Measurements from ENCODE around the gene ZNF646. TPM values are rescaled to one million over a fixed set of nuclear protein-coding genes. Genes with fewer than 3 reads are reported as not detected.
A peak's percentile ranks its signal among the peaks of the same experiment; 100 is the strongest.

Gene ZNF646
- total RNA-seq, 2 experiments from 2014 or later, result 21.3 to 25.8 TPM

DNA sequence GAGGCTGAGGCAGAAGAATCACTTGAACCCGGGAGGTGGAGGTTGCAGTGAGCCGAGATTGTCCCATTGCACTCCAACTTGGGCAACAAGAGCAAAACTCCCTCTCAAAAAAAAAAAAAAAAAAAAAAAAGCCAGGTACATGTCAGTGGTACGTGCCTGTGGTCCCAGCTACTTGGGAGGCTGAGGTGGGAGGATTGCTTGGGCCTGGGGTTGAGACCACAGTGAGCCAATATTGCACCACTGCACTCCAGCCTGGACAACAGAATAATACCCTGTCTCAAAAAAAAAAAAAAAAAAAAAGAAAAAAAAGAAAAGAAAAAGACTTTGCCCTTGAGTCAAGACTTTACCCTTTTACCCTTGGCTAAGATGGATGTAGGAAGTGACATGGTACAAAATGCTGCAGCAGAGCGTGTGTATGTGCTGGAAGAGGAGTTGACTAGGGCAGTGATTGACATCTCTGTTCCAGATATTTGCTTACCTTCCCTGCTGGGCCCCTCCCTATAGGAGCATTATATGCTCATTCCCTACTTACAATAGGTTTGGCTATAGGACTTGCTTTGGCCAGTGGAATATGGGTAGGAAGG is 30.2 kb upstream of the ZNF646 start:
- no peak overlapping the region for H3K4me3 Mint-ChIP-seq
- DNase-seq, result no peak
- POLR2A ChIA-PET, result no interaction called here
- no peaks in the 10 kb centered on the region for H3K9me3 Mint-ChIP-seq (ENCODE audit: low read depth)
- H3K27me3 Mint-ChIP-seq, result no peaks in the 10 kb centered on the region
- no peak for ATAC-seq
- H3K36me3 Mint-ChIP-seq (ENCODE audit: low read depth), result peaks cover 8% of the 10 kb centered on the region
- intact Hi-C loops (cut with DNase I, micrococcal nuclease), result loop anchor here in 1 of 2 experiments (10.0 kb wide), 1 partner anchor 49 kb away; no protein-coding TSS in a partner anchor
- no peaks in the 10 kb centered on the region for H3K4me1 Mint-ChIP-seq
- CTCF ChIA-PET, result interaction anchor here (0.6 to 1.3 kb wide), 2 partner anchors 35 to 142 kb away, joined by 3 read pairs; no protein-coding TSS in a partner anchor
- H3K27ac Mint-ChIP-seq, result no peak overlapping the region

DNA sequence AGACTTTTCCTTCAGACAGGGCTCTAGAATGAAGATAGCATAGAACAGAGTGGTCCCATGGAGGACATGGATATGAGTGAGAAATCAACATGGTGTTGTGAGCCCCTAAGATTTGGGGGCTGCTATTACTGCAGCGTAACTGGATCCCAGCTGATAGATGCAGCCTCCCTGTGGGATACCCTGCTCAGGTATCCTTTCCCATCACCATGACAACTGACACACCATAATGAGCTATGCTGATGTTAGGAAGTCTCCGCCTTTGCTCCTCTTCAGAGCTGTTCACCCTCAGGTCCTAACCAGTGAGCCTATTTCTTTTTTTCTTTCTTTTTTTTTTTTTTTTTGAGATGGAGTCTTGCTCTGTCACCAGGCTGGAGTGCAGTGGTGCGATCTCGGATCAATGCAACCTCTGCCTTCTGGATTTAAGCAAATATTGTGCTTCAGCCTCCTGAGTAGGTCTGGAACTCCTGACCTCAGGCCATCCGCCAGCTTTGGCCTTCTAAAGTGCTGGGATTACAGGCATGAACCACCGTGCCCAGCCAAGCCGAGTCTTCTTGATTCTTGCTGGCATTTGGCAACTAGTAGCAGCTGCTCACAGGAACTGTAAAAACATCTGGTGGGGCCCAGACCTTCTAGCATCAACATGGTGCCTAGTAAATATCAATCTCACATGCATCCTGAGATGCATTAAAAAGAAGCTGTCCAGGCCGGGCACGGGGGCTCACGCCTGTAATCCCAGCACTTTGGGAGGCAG is 23.8 kb upstream of the ZNF646 start:
- intact Hi-C loops (cut with DNase I, micrococcal nuclease), result no loop called here
- Mint-ChIP-seq H3K36me3 (ENCODE audit: low read depth) (no peaks in the 10 kb centered on the region), H3K27me3 (no peaks in the 10 kb centered on the region), H3K4me1 (peaks cover 5% of the 10 kb centered on the region), H3K27ac (no peak overlapping the region), H3K9me3 (ENCODE audit: low read depth) (no peaks in the 10 kb centered on the region), H3K4me3 (no peak overlapping the region)
- ChIA-PET CTCF (interaction anchor here (0.7 to 1.0 kb wide), 3 partner anchors 9 to 207 kb away, joined by 3 read pairs; no protein-coding TSS in a partner anchor), POLR2A (no interaction called here)
- ATAC-seq (no peak), DNase-seq (no peak)

DNA sequence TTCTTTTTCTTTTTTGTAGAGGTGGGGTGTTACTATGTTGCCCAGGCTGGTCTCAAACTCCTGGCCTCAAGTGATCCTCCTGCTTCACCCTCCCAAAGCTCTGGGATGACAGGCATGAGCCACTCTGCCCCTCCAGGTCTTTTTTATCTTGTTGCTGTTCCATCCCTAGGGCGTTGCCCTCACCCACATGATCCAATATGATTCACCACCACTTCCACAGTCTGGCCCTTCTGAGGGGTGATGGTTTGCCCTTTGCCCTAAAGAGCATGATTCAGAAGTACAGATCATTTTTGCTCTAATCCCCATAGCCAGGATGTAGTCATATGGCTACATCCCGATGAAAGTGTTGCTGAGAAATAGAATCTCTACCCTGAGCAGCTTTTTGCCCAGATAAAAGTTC is 22.1 kb upstream of the ZNF646 start:
- Mint-ChIP-seq H3K9me3 (ENCODE audit: low read depth) (no peaks in the 10 kb centered on the region), H3K36me3 (ENCODE audit: low read depth) (no peaks in the 10 kb centered on the region), H3K4me3 (no peak overlapping the region), H3K4me1 (peaks cover 5% of the 10 kb centered on the region), H3K27me3 (no peaks in the 10 kb centered on the region), H3K27ac (no peak overlapping the region)
- ChIA-PET POLR2A (no interaction called here), CTCF (no interaction called here)
- intact Hi-C loops (cut with DNase I, micrococcal nuclease), result no loop called here
- peak; percentile 44 for DNase-seq
- ATAC-seq, result peak; percentile 93

DNA sequence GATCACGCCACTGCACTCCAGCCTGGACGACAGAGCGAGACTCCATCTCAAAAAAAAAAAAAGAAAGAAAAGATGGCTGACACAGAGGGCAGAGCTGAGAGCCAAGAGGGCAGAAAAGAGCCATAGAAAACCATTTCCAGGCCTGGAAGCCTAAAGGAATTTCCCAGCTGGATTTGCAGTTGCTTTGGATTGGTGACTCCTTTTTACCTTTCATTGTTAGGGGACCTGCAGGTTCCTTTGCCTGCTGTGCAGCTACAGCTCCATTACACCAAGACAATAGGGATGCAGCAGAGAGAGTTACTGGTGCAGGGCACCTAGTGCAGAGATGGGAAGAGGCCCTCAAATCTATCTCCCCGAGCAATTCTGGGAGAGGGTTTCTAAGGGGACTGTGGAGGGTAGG is 18.6 kb upstream of the ZNF646 start:
- Mint-ChIP-seq H3K27ac (no peak overlapping the region), H3K27me3 (no peaks in the 10 kb centered on the region), H3K4me1 (peaks cover 5% of the 10 kb centered on the region), H3K4me3 (no peak overlapping the region), H3K36me3 (ENCODE audit: low read depth) (peaks cover 6% of the 10 kb centered on the region), H3K9me3 (ENCODE audit: low read depth) (no peaks in the 10 kb centered on the region)
- ChIA-PET CTCF (interaction anchor here (0.7 to 0.9 kb wide), 2 partner anchors 11 to 70 kb away, joined by 3 to 4 read pairs; no protein-coding TSS in a partner anchor), POLR2A (no interaction called here)
- intact Hi-C loops (cut with DNase I, micrococcal nuclease), result no loop called here
- ATAC-seq (no peak), DNase-seq (no peak)

DNA sequence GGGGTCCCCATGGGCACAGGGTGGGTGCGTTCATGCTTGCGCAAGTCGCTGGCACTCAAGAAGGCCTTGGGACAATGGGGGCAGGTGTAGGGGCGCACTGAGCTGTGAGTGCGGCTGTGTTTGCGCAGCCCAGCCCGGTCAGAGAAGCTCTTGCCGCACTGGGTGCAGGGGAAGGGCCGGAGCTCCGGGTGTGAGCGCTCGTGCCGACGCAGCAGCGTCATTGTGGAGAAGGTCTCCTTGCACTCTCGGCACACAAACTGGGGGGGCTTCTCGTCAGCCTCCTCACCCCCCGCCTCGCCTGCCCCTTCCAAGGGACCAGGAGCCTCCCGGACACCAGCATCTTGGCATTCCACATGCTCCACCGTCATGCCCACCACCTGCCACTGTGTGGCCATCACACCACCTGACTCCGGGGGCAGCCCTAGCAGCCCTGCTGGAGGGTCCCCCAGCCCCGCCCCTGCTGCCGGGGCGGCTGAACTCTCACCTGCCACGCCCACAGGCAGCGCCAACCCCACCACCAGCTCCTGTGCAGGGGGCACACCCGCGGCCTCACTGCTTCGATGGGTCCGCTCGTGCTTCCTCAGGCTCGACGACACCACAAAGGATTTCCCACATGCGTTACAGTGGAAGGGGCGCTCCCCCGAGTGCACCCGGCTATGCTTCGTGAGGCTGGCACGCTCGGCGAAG is 13.0 kb upstream of the ZNF646 start:
- Mint-ChIP-seq H3K4me1 (peaks cover 30% of the 10 kb centered on the region), H3K4me3 (no peak overlapping the region), H3K9me3 (ENCODE audit: low read depth) (no peaks in the 10 kb centered on the region), H3K27me3 (no peaks in the 10 kb centered on the region), H3K36me3 (ENCODE audit: low read depth) (peaks cover 17% of the 10 kb centered on the region), H3K27ac (no peak overlapping the region)
- POLR2A ChIA-PET, result no interaction called here
- CTCF ChIA-PET, result interaction anchor here (0.6 kb wide), 1 partner anchor 328 kb away, joined by 3 read pairs; no protein-coding TSS in a partner anchor
- DNase-seq, result no peak
- intact Hi-C loops (cut with DNase I, micrococcal nuclease), result no loop called here
- no peak for ATAC-seq

DNA sequence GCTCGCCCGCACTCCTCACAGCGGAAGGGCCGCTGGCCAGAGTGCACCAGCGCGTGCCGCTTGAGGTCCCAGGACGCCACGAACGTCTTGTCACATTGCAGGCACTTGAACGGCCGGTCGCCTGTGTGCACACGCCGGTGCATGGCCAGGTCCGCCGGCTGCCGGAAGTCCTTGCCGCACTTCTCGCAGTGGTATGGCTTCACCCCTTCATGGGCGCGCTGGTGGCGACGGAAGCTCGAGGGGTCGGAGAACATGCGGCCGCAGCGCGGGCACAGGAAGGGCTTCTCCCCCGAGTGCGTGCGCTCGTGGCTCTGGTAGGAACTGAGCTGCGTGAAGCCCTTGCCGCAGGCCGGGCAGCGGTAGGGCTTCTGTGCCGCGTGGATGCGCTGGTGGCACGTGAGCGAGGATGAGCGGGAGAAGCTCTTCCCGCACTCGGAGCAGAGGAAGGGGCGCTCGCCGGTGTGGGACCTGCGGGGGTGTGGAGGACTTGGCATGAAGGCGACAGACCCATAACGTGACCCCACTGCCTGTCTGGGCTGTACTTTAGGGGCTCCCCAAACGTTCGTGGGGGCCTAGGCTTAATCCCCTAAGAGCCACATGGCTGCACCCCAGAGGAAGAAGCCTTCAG is 12.3 kb upstream of the ZNF646 start:
- H3K27me3 Mint-ChIP-seq, result no peaks in the 10 kb centered on the region
- no peak for ATAC-seq
- peaks cover 34% of the 10 kb centered on the region for H3K4me1 Mint-ChIP-seq
- intact Hi-C loops (cut with DNase I, micrococcal nuclease), result no loop called here
- no peak overlapping the region for H3K4me3 Mint-ChIP-seq
- H3K36me3 Mint-ChIP-seq (ENCODE audit: low read depth), result peaks cover 18% of the 10 kb centered on the region
- H3K9me3 Mint-ChIP-seq (ENCODE audit: low read depth), result no peaks in the 10 kb centered on the region
- CTCF ChIA-PET, result no interaction called here
- no peak overlapping the region for H3K27ac Mint-ChIP-seq
- POLR2A ChIA-PET, result no interaction called here
- no peak for DNase-seq

DNA sequence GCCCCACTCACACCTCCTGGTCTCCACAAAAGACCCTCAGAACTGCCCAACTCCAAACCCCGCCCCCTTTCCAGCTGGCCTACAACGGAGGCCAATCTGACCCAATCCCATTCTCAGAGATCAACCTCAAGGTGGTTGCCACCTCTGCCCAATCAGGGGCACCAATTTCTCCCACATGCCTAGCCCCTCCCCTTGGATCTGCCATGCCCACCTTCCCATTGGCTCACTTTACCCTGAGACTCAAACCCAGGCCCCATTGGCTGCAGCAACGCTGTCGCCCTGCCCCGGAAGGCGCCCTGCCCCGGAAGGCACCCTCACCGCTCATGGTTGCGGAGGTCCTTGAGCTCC is 10.8 kb upstream of the ZNF646 start:
- Mint-ChIP-seq H3K36me3 (ENCODE audit: low read depth) (peaks cover 18% of the 10 kb centered on the region), H3K4me1 (peaks cover 34% of the 10 kb centered on the region), H3K27me3 (no peaks in the 10 kb centered on the region), H3K9me3 (ENCODE audit: low read depth) (no peaks in the 10 kb centered on the region), H3K4me3 (no peak overlapping the region), H3K27ac (no peak overlapping the region)
- intact Hi-C loops (cut with DNase I, micrococcal nuclease), result no loop called here
- POLR2A ChIA-PET, result interaction anchor here (0.6 kb wide), 1 partner anchor 328 kb away, joined by 3 read pairs; no protein-coding TSS in a partner anchor
- no peak for ATAC-seq
- CTCF ChIA-PET, result interaction anchor here (0.7 to 0.8 kb wide), 2 partner anchors 10 to 165 kb away, joined by 3 to 4 read pairs; no protein-coding TSS in a partner anchor
- DNase-seq, result no peak

DNA sequence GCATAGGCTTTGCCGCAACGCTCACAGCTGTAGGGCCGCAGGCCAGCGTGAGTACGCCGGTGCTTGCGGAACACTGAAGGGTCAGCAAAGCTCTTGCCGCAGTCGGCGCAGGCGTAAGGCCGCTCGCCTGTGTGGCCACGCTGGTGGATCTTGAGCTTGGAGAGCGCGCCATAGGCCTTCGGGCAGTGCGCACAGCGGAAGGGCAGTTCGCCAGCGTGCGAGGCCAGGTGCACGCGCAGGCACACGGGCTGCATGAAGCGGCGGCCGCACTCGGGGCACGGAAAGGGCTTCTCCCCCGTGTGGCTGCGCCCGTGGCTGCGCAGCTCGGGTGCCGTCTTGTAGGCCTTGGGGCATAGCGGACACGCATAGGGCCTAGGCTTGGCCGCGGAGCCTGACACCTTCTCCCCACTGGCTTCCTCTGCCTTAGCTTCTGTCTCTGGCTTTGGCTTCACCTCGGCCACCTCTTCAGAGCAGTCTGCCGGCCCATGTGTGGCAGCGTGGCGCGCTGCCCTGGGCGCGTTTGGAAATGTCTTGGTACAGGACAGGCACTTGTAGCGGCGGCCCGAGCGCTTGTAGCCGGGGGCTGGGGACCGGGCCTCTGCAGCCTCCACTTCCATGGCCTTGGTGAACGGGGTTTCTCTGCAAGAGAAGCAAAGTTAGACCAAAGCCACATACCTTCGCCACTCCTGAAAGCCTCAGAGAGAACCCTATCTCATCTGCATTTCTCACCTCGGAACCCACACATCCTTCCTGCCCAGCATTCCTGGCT is 10.2 kb upstream of the ZNF646 start:
- CTCF ChIA-PET, result interaction anchor here (0.7 to 0.8 kb wide), 2 partner anchors 9 to 164 kb away, joined by 3 to 4 read pairs; no protein-coding TSS in a partner anchor
- Mint-ChIP-seq H3K36me3 (ENCODE audit: low read depth) (peaks cover 18% of the 10 kb centered on the region), H3K4me1 (peaks cover 36% of the 10 kb centered on the region)

DNA sequence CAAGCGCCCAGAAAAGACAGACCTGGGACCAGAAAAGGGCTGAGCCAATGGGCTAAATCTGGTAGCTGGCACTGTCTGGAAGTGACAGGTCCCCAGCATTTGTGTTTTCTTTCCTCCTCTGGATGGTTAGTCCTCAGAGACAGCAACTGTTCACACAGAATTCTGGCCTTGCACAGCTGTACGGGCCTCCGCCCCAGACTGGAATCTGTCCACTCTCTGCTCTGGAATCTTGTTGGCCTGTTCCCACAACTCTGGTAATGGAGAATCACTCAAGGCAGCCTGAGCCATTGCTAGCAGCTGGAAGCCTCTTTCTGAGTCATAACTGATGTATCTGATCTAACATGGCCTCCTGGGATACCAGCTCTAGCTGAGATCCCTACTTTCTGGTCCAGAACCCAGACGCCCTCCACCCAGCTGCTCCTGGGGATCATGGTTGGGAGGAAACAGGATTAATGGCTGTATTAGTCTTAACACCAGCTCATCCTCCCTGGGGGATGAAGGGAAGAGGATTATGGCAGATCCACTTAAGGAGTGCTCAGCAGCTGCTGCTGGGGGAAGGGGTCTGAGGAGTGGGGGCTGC is 9.2 kb upstream of the ZNF646 start:
- peak; percentile 31 for ATAC-seq
- H3K9me3 Mint-ChIP-seq (ENCODE audit: low read depth), result no peaks in the 10 kb centered on the region
- intact Hi-C loops (cut with DNase I, micrococcal nuclease), result no loop called here
- POLR2A ChIA-PET, result no interaction called here
- peak overlapping the region; percentile 63 for H3K27ac Mint-ChIP-seq
- no peaks in the 10 kb centered on the region for H3K27me3 Mint-ChIP-seq
- CTCF ChIA-PET, result interaction anchor here (0.6 to 1.1 kb wide), 3 partner anchors 72 to 106 kb away, joined by 3 read pairs; no protein-coding TSS in a partner anchor
- H3K36me3 Mint-ChIP-seq (ENCODE audit: low read depth), result peaks cover 15% of the 10 kb centered on the region
- no peak for DNase-seq
- H3K4me3 Mint-ChIP-seq, result no peak overlapping the region
- H3K4me1 Mint-ChIP-seq, result peaks cover 40% of the 10 kb centered on the region

More for the DNA sequence above, 10.2 kb upstream of the ZNF646 start:
- Mint-ChIP-seq H3K27me3 (no peaks in the 10 kb centered on the region), H3K4me3 (no peak overlapping the region), H3K27ac (peak overlapping the region; percentile 63), H3K9me3 (ENCODE audit: low read depth) (no peaks in the 10 kb centered on the region)
- DNase-seq, result no peak
- ATAC-seq, result peak; percentile 30
- intact Hi-C loops (cut with DNase I, micrococcal nuclease), result no loop called here
- POLR2A ChIA-PET, result interaction anchor here (0.6 kb wide), 1 partner anchor 328 kb away, joined by 3 read pairs; no protein-coding TSS in a partner anchor

DNA sequence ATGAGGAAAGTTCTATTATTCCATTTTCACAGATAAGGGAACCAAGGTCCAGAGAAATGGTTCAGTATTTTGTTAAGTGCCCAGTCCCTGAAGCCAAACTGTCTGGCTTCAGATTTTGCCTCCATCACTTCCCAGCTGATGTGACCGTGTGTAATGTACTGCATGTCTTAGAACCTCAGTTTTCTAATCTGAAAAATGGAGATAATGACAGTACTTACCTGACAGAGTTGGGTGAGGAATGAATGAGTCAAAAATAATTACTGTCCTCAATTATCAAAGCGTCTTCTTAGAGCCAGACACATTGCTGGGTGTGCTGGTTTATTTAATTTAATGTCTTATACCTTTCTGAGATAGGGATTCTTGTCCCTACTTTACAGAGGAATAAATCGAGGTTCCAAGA is 6.9 kb upstream of the ZNF646 start:
- H3K4me1 Mint-ChIP-seq, result peaks cover 49% of the 10 kb centered on the region
- ChIA-PET CTCF (interaction anchor here (0.7 to 1.0 kb wide), 3 partner anchors 20 to 84 kb away, joined by 3 to 5 read pairs (median 3); no protein-coding TSS in a partner anchor), POLR2A (no interaction called here)
- H3K36me3 Mint-ChIP-seq (ENCODE audit: low read depth), result peaks cover 15% of the 10 kb centered on the region
- intact Hi-C loops (cut with DNase I, micrococcal nuclease), result no loop called here
- H3K9me3 Mint-ChIP-seq (ENCODE audit: low read depth), result no peaks in the 10 kb centered on the region
- no peak overlapping the region for H3K27ac Mint-ChIP-seq
- H3K27me3 Mint-ChIP-seq, result no peaks in the 10 kb centered on the region
- H3K4me3 Mint-ChIP-seq, result no peak overlapping the region
- ATAC-seq, result no peak
- no peak for DNase-seq

All from activated CD4-positive, alpha-beta T cell treated with anti-CD3 and anti-CD28 coated beads for 36 hours (primary cell).